Airway epithelial cell (primary cell): ENCODE results near the gene NPAS1. TPM values are rescaled to one million over a fixed set of nuclear protein-coding genes. Genes with fewer than 3 reads are reported as not detected.

ENCODE experiments used
- total RNA-seq: library from RNA; depleted of rRNA; stranded (reverse); fragments of >200 nt; gene quantifications from 2 replicates; pipeline ENCODE4 v1.2.3, GENCODE V29; 2015

The NPAS1 gene, protein sequence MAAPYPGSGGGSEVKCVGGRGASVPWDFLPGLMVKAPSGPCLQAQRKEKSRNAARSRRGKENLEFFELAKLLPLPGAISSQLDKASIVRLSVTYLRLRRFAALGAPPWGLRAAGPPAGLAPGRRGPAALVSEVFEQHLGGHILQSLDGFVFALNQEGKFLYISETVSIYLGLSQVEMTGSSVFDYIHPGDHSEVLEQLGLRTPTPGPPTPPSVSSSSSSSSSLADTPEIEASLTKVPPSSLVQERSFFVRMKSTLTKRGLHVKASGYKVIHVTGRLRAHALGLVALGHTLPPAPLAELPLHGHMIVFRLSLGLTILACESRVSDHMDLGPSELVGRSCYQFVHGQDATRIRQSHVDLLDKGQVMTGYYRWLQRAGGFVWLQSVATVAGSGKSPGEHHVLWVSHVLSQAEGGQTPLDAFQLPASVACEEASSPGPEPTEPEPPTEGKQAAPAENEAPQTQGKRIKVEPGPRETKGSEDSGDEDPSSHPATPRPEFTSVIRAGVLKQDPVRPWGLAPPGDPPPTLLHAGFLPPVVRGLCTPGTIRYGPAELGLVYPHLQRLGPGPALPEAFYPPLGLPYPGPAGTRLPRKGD
- total RNA-seq, result 0.51 and 1.7 TPM in 2 replicates

DNA sequence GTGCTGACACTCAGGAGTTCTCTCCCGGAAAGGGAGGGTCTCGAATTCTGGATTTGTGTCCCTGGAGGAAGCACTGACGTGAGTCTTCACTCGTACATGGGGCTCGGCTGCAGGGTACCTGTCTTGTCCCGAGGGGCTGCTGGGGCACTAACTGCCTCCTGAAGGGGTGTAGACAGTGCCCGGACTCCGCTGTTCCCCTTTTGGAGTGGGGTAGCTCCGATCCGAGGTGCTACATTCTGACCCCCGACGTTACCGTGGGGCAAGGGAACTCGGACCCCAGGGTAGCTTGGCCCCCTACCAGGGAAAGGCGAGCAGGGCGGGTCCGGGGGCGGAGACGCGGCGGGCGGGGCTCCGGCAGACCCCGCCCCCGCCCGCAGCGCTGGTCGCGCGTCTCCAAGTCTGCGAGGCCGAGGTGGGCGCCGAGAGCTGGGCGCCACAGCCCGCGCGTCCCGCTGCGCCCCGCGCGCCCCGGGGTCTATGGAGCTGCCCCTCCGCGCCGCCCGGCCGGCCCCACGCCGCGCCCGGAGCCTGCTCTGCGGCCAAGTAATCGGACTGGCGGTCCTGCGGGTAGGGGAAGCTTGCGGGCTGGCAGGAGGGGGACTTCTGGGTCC, at the start of gene NPAS1:
Gene NPAS1 (plus strand): TSS at position 407 of the 611 bp plus-strand sequence. CDS start 1,211 bp downstream, outside the sequence.

Other genes starting within 250 kb of the NPAS1 start
- gene SLC1A5, start 231.2 kb upstream of the NPAS1 start, total RNA-seq, result 155 and 199 TPM in 2 replicates
- 331 and 340 TPM in 2 replicates for gene AP2S1, start 169.0 kb upstream of the NPAS1 start, total RNA-seq
- 21.7 and 28.5 TPM in 2 replicates for gene ARHGAP35, start 158.8 kb upstream of the NPAS1 start, total RNA-seq
- gene TMEM160, start 28.8 kb downstream of the NPAS1 start, total RNA-seq, result 72.8 and 136 TPM in 2 replicates
- 20.0 and 24.6 TPM in 2 replicates for gene ZC3H4, start 93.9 kb downstream of the NPAS1 start, total RNA-seq
- 111 and 123 TPM in 2 replicates for gene SAE1, start 111.0 kb downstream of the NPAS1 start, total RNA-seq
- 3.5 and 5.9 TPM in 2 replicates for gene BBC3, start 211.4 kb downstream of the NPAS1 start, total RNA-seq
- 12.9 and 13.5 TPM in 2 replicates for gene CCDC9, start 236.7 kb downstream of the NPAS1 start, total RNA-seq